PC-3 (cell line): ENCODE data around the gene TMEM91.

Source experiments
- EZH2 ChIP-seq: fragments of 300-600 bp; sonication (generic); IDR thresholded peaks from one replicate; pipeline ENCODE4 v1.6.1; 2017; ENCODE audit warnings: antibody characterized with exemption, mild to moderate bottlenecking, low read length; ENCODE audit not compliant: unreplicated experiment
- TF ChIP-seq, protein P1 (sequence below): fragments of 300-600 bp; sonication (generic); conservative IDR thresholded peaks from 2 replicates; pipeline ENCODE4 v1.5.1; 2017; ENCODE audit warnings: antibody characterized with exemption, low read depth, mild to moderate bottlenecking, low read length

DNA sequence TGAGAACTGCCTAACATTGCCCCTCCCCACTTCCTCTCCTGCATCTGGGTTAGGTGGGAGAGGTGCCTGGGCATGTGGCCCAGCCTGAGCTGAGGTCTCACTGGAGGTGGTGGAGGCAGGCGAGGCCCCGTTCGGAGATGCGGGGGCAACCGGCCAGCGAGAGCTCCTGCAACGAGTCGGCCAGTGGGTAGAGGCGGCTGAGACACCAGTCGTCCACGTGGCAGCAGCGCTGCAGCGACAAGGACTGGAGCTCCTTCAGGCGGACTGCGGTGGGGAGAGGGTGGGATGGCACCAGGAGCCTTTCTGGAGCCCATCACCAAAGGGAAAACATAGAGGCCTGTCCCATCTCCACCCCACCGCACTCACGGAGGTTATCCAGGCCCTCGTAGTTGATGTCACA lies 56.8 kb downstream of the TMEM91 start:
- TF ChIP-seq, protein P1, sequence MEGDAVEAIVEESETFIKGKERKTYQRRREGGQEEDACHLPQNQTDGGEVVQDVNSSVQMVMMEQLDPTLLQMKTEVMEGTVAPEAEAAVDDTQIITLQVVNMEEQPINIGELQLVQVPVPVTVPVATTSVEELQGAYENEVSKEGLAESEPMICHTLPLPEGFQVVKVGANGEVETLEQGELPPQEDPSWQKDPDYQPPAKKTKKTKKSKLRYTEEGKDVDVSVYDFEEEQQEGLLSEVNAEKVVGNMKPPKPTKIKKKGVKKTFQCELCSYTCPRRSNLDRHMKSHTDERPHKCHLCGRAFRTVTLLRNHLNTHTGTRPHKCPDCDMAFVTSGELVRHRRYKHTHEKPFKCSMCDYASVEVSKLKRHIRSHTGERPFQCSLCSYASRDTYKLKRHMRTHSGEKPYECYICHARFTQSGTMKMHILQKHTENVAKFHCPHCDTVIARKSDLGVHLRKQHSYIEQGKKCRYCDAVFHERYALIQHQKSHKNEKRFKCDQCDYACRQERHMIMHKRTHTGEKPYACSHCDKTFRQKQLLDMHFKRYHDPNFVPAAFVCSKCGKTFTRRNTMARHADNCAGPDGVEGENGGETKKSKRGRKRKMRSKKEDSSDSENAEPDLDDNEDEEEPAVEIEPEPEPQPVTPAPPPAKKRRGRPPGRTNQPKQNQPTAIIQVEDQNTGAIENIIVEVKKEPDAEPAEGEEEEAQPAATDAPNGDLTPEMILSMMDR: no peak
- TF ChIP-seq EZH2: no peak
